PC-3 (cell line): ENCODE measurements around the gene SMIM22. TPM values are rescaled to one million over a fixed set of nuclear protein-coding genes. Genes with fewer than 3 reads are reported as not detected.

Source experiments
- ATAC-seq: fragments of 200-7000 bp; cut with Tn5 transposase; 2 replicates; pipeline ENCODE4 v1.9.1; 2020; ENCODE audit warnings: mild to moderate bottlenecking, moderate library complexity
- BruUV-seq: library from RNA; stranded (reverse); fragments of 400-500 nt; replicated peaks from 2 replicates; lab custom pipeline; 2021; lab: Mats Ljungman, UMichigan
- CTCF ChIA-PET: fragments of 300-600 bp; sonication (Branson Sonifier 250); formaldehyde crosslinking; loops from one replicate; lab custom pipeline; 2022; ENCODE audit warnings: antibody characterized with exemption; lab: Charles Lee
- POLR2A ChIA-PET: fragments of 300-600 bp; sonication (Branson Sonifier 250); formaldehyde crosslinking; loops from one replicate; lab custom pipeline; 2022; ENCODE audit warnings: antibody characterized with exemption; ENCODE audit not compliant: unreplicated experiment; lab: Charles Lee
- DNase-seq: peaks from one replicate; pipeline ENCODE4 v3.0.0-alpha.2; 2015
- H2AFZ ChIP-seq: fragments of 300-600 bp; sonication (generic); 2 replicates; pipeline ENCODE4 v1.6.0; 2016; ENCODE audit warnings: antibody characterized with exemption, low read length
- H3F3A ChIP-seq: fragments of 300-600 bp; sonication (generic); one replicate; pipeline ENCODE4 v1.6.0; 2017; ENCODE audit warnings: antibody characterized with exemption, low read length, control low read depth, mild to moderate bottlenecking; ENCODE audit not compliant: unreplicated experiment
- H3K27ac ChIP-seq: fragments of 300-600 bp; sonication (generic); 2 replicates; pipeline ENCODE4 v1.5.1; 2016; ENCODE audit warnings: mild to moderate bottlenecking, low read length
- H3K27me3 ChIP-seq: fragments of 300-600 bp; sonication (generic); 2 replicates; pipeline ENCODE4 v1.6.1; 2016; ENCODE audit warnings: low read length, mixed read lengths
- H3K36me3 ChIP-seq: fragments of 300-600 bp; sonication (generic); 2 replicates; pipeline ENCODE4 v1.6.1; 2016; ENCODE audit warnings: low read depth, mixed run types, low read length, mixed read lengths
- H3K4me1 ChIP-seq: fragments of 300-600 bp; sonication (generic); 2 replicates; pipeline ENCODE4 v1.5.1; 2016; ENCODE audit warnings: low read length; ENCODE audit not compliant: insufficient read depth
- H3K4me2 ChIP-seq: fragments of 300-600 bp; sonication (generic); 2 replicates; pipeline ENCODE4 v1.6.0; 2016; ENCODE audit warnings: low read length
- H3K4me3 ChIP-seq: fragments of 300-600 bp; sonication (generic); 2 replicates; pipeline ENCODE4 v1.5.1; 2016; ENCODE audit warnings: mild to moderate bottlenecking, low read length, mixed read lengths
- H3K79me2 ChIP-seq: fragments of 300-600 bp; sonication (generic); 2 replicates; pipeline ENCODE4 v1.6.1; 2017; ENCODE audit warnings: low read length, mixed read lengths
- H3K9ac ChIP-seq: fragments of 300-600 bp; sonication (generic); 2 replicates; pipeline ENCODE4 v1.6.0; 2016; ENCODE audit warnings: mild to moderate bottlenecking, low read length
- H3K9me2 ChIP-seq: fragments of 300-600 bp; sonication (generic); replicated peaks from 2 replicates; pipeline ENCODE4 v1.6.1; 2016; ENCODE audit warnings: mixed run types, low read length, mixed read lengths
- H3K9me3 ChIP-seq: fragments of 300-600 bp; sonication (generic); 2 replicates; pipeline ENCODE4 v1.6.1; 2016; ENCODE audit warnings: low read length, mixed read lengths
- H4K20me1 ChIP-seq: fragments of 300-600 bp; sonication (generic); 2 replicates; pipeline ENCODE4 v1.6.1; 2016; ENCODE audit warnings: low read length, mixed read lengths
- EZH2 ChIP-seq: fragments of 300-600 bp; sonication (generic); IDR thresholded peaks from one replicate; pipeline ENCODE4 v1.6.1; 2017; ENCODE audit warnings: antibody characterized with exemption, mild to moderate bottlenecking, low read length; ENCODE audit not compliant: unreplicated experiment
- EZH2phosphoT487 ChIP-seq: fragments of 300-600 bp; sonication (generic); IDR thresholded peaks from 2 replicates; pipeline ENCODE4 v1.6.1; 2018; ENCODE audit warnings: mild to moderate bottlenecking, antibody characterized with exemption, low read length, borderline replicate concordance
- intact Hi-C: fragments of 100-400 bp; cut with micrococcal nuclease; formaldehyde crosslinking; loops from 2 replicates; pipeline ENCODE4 v1.9.0; 2023
- total RNA-seq: library from RNA; depleted of rRNA; stranded (reverse); fragments of >200 nt; gene quantifications from 2 replicates; pipeline ENCODE4 v1.2.3, GENCODE V29; 2014
- TF ChIP-seq, protein P1 (sequence below): fragments of 300-600 bp; sonication (generic); conservative IDR thresholded peaks from 2 replicates; pipeline ENCODE4 v1.5.1; 2017; ENCODE audit warnings: antibody characterized with exemption, low read depth, mild to moderate bottlenecking, low read length

The SMIM22 gene
- total RNA-seq, 1 experiment from 2014 or later: not detected

DNA sequence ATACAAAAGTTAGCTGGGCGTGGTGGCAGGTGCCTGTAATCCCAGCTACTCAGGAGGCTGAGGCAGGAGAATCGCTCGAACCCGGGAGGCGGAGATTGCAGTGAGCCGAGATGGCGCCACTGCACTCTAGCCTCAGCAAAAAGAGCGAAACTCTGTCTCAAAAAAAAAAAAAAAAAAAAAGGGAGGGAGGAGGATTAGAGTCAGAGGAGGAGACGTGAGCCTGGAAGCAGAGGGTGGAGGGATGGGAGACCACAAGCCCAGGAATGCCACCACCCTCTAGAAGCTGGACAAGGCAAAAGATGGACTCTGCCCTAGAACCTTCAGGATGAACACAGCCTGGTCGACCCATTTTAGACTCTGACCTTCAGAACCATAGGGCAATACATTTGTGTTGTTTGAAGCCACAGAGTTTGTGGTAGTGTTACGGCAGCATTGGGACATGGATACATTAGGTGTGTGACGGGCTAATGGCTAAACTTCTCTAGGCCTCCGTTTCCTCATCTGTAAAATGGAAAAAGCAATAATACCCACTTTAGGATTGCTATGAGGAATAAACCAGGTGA lies 2.1 kb upstream of the SMIM22 start:
- no peaks in the 10 kb centered on the region for H3F3A ChIP-seq
- ChIA-PET CTCF (no interaction called here), POLR2A (no interaction called here)
- DNase-seq (no peak), ATAC-seq (no peak)
- no peak overlapping the region for H3K9ac ChIP-seq
- no peaks in the 10 kb centered on the region for H3K9me3 ChIP-seq
- TF ChIP-seq, protein P1, sequence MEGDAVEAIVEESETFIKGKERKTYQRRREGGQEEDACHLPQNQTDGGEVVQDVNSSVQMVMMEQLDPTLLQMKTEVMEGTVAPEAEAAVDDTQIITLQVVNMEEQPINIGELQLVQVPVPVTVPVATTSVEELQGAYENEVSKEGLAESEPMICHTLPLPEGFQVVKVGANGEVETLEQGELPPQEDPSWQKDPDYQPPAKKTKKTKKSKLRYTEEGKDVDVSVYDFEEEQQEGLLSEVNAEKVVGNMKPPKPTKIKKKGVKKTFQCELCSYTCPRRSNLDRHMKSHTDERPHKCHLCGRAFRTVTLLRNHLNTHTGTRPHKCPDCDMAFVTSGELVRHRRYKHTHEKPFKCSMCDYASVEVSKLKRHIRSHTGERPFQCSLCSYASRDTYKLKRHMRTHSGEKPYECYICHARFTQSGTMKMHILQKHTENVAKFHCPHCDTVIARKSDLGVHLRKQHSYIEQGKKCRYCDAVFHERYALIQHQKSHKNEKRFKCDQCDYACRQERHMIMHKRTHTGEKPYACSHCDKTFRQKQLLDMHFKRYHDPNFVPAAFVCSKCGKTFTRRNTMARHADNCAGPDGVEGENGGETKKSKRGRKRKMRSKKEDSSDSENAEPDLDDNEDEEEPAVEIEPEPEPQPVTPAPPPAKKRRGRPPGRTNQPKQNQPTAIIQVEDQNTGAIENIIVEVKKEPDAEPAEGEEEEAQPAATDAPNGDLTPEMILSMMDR: no peak
- no peak for TF ChIP-seq EZH2
- TF ChIP-seq EZH2phosphoT487: no peak
- H4K20me1 ChIP-seq: no peaks in the 10 kb centered on the region
- no peak overlapping the region for H2AFZ ChIP-seq
- no peaks in the 10 kb centered on the region for H3K9me2 ChIP-seq
- H3K4me1 ChIP-seq: no peaks in the 10 kb centered on the region
- intact Hi-C loops: no loop called here
- H3K27ac ChIP-seq: no peak overlapping the region
- no TSS peak for BruUV-seq
- H3K27me3 ChIP-seq: no peaks in the 10 kb centered on the region
- no peak overlapping the region for H3K4me2 ChIP-seq
- no peak overlapping the region for H3K4me3 ChIP-seq
- H3K36me3 ChIP-seq: no peaks in the 10 kb centered on the region
- H3K79me2 ChIP-seq: no peaks in the 10 kb centered on the region

GRCh38 chr16:4795828-4796572 lies 831 bp downstream of the SMIM22 start:
- Histone ChIP-seq H3K27me3 (no peaks in the 10 kb centered on the region), H2AFZ (no peak overlapping the region), H3F3A (no peaks in the 10 kb centered on the region), H3K4me1 (0 out of 2 replicates have a peak, but pooled peaks cover 2% of the 10 kb centered on the region), H3K9me2 (no peaks in the 10 kb centered on the region), H3K79me2 (no peaks in the 10 kb centered on the region), H3K4me2 (no peak overlapping the region), H3K36me3 (no peaks in the 10 kb centered on the region), H4K20me1 (no peaks in the 10 kb centered on the region), H3K4me3 (no peak overlapping the region), H3K9me3 (no peaks in the 10 kb centered on the region), H3K9ac (no peak overlapping the region), H3K27ac (no peak overlapping the region)
- CTCF ChIA-PET: no interaction called here
- no peak for ATAC-seq
- TF ChIP-seq EZH2phosphoT487 (no peak), EZH2 (no peak)
- TF ChIP-seq, protein P1: no peak
- no peak for DNase-seq
- intact Hi-C loops: no loop called here
- POLR2A ChIA-PET: no interaction called here
- no TSS peak for BruUV-seq
